ENCODE data around the gene SEC31B. TPM values are rescaled to one million over a fixed set of nuclear protein-coding genes. Genes with fewer than 3 reads are reported as not detected.

The SEC31B gene
- total RNA-seq, 6 experiments from 2014 or later = 2.4 to 9.1 (median 4.7) TPM

- 88% methylated on average over 2 of the region's 2 CpGs for WGBS (ENCODE audit: insufficient coverage, low coverage, low lambda C conversion rate, missing lambda C conversion rate)
- H3K4me3 ChIP-seq = no peak overlapping the region
- DNase-seq (no peak), ATAC-seq (no peak)
- H3K27ac ChIP-seq = no peak overlapping the region
- H3K4me1 ChIP-seq = no peaks in the 10 kb centered on the region
- no peaks in the 10 kb centered on the region for H3K27me3 ChIP-seq
- no peak for TF ChIP-seq POLR2A (IDR thresholded peaks at IDR 0.05)
- TF ChIP-seq CTCF (IDR thresholded peaks at IDR 0.05) = no peak
- H3K9me3 ChIP-seq = no peaks in the 10 kb centered on the region
- H3K36me3 ChIP-seq = peaks cover 0 to 10% (median 1%) of the 10 kb centered on the region in 4 donors
- intact Hi-C loops (cut with DNase I) = no loop called here
Measured at GRCh38 chr10:100496567-100496966, 23.1 kb downstream of the SEC31B start.

DNA sequence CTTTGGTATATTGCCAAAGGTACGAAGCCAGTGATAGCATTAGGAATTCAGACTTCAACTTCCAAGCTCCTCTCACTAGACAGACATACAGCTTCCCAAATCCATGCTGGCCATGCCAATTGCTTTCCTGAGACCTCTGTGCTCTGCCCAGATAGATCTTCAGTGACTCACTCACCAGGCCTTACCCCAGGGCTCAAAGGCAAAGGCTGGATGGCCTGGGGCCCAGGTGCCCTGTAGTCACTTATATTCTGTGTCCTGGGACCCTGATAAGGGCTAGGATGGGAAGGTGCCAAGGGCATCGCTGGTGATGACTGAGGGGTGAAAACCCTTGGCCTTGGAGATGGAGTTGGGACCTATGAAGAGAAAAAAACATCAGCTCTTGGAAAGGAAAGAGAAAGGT, 29.1 kb downstream of the SEC31B start:
- no peaks in the 10 kb centered on the region for H3K4me1 ChIP-seq
- no peak for TF ChIP-seq CTCF (IDR thresholded peaks at IDR 0.05)
- no peak for TF ChIP-seq POLR2A (IDR thresholded peaks at IDR 0.05)
- H3K27ac ChIP-seq = no peak overlapping the region
- H3K36me3 ChIP-seq = peaks cover 0 to 16% (median 0%) of the 10 kb centered on the region in 4 donors
- intact Hi-C loops (cut with DNase I) = no loop called here
- no peak overlapping the region for H3K4me3 ChIP-seq
- no peak for DNase-seq
- ATAC-seq = no peak
- H3K27me3 ChIP-seq = no peaks in the 10 kb centered on the region
- no peaks in the 10 kb centered on the region for H3K9me3 ChIP-seq
- WGBS (ENCODE audit: insufficient coverage, low coverage, low lambda C conversion rate, missing lambda C conversion rate) = 83% methylated on average over 2 of the region's 2 CpGs

- Histone ChIP-seq H3K4me1 (no peaks in the 10 kb centered on the region), H3K4me3 (no peak overlapping the region), H3K36me3 (peaks cover 0 to 12% (median 0%) of the 10 kb centered on the region in 4 donors), H3K27me3 (no peaks in the 10 kb centered on the region), H3K27ac (no peak overlapping the region), H3K9me3 (no peaks in the 10 kb centered on the region)
- WGBS (ENCODE audit: insufficient coverage, low coverage, low lambda C conversion rate, missing lambda C conversion rate) = 100% methylated on average over 4 of the region's 5 CpGs
- no peak for DNase-seq
- no peak for ATAC-seq
- intact Hi-C loops (cut with DNase I) = no loop called here
- no peak for TF ChIP-seq POLR2A (IDR thresholded peaks at IDR 0.05)
- TF ChIP-seq CTCF (IDR thresholded peaks at IDR 0.05) = no peak
Measured at GRCh38 chr10:100489396-100489795, 30.3 kb downstream of the SEC31B start.

DNA sequence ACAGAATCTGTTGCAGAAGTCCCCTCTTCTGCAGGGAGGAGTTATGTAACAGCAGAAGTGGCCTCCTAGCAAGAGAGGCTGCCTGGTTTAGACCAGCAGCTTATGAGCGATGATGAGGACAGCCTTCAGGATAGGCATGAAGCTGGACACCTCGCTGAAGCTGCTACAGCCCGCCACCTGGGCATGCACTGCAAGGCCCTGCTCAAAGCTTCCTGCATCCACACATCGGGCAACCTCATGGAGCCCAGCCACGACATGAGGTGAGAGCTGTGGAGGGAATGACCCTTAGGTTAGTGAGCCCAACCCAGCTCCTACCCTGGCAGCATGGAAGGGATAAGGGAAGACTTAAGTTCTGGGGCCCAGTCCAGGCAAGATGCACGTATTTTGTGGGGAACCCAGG, 32.1 kb downstream of the SEC31B start:
- no peak for ATAC-seq
- TF ChIP-seq POLR2A (IDR thresholded peaks at IDR 0.05) = no peak
- TF ChIP-seq CTCF (IDR thresholded peaks at IDR 0.05) = no peak
- intact Hi-C loops (cut with DNase I) = no loop called here
- Histone ChIP-seq H3K4me3 (no peak overlapping the region), H3K27me3 (no peaks in the 10 kb centered on the region), H3K36me3 (peaks cover 0 to 12% (median 0%) of the 10 kb centered on the region in 4 donors), H3K9me3 (no peaks in the 10 kb centered on the region), H3K4me1 (peaks cover 0 to 6% (median 2%) of the 10 kb centered on the region in 4 donors), H3K27ac (no peak overlapping the region)
- WGBS (ENCODE audit: insufficient coverage, low coverage, low lambda C conversion rate, missing lambda C conversion rate) = no CpG with 5 or more reads among the region's 6 CpGs
- DNase-seq = no peak

Data from right lobe of liver (tissue), 6 donors.